GM23338 (cell line): ENCODE data around the gene RPS6KA3. TPM values are rescaled to one million over a fixed set of nuclear protein-coding genes. Genes with fewer than 3 reads are reported as not detected.

Source experiments
- ATAC-seq: fragments of 200-7000 bp; cut with Tn5 transposase; 3 replicates; pipeline ENCODE4 v1.9.1; 2020
- DNase-seq: peaks from one replicate; pipeline ENCODE4 v3.0.0-alpha.2; 2015; ENCODE audit warnings: low spot score
- H2AFZ ChIP-seq: fragments of 200-600 bp; sonication (generic); 2 replicates; pipeline ENCODE4 v1.8.0; 2016; ENCODE audit warnings: antibody characterized with exemption, mild to moderate bottlenecking, moderate library complexity
- H3F3A ChIP-seq: fragments of 200-600 bp; sonication (generic); replicated peaks from 2 replicates; pipeline ENCODE4 v1.8.0; 2017; ENCODE audit warnings: antibody characterized with exemption, mixed run types, low read depth
- H3K27ac ChIP-seq: fragments of 200-600 bp; sonication (generic); 2 replicates; pipeline ENCODE4 v1.6.1; 2016; ENCODE audit warnings: low read depth
- H3K27me3 ChIP-seq: fragments of 200-600 bp; sonication (generic); 2 replicates; pipeline ENCODE4 v1.8.0; 2016; ENCODE audit warnings: mild to moderate bottlenecking, mixed run types, moderate library complexity; ENCODE audit not compliant: insufficient read depth
- H3K36me3 ChIP-seq: fragments of 200-600 bp; sonication (generic); 2 replicates; pipeline ENCODE4 v1.8.0; 2016; ENCODE audit warnings: mild to moderate bottlenecking; ENCODE audit not compliant: insufficient read depth
- H3K4me1 ChIP-seq: fragments of 200-600 bp; sonication (generic); 2 replicates; pipeline ENCODE4 v1.8.0; 2016; ENCODE audit warnings: mild to moderate bottlenecking, moderate library complexity; ENCODE audit not compliant: insufficient read depth
- H3K4me2 ChIP-seq: fragments of 200-600 bp; sonication (generic); 2 replicates; pipeline ENCODE4 v1.7.1; 2017; ENCODE audit warnings: mixed run types
- H3K4me3 ChIP-seq: fragments of 200-600 bp; sonication (generic); 2 replicates; pipeline ENCODE4 v1.6.1; 2016; ENCODE audit warnings: mixed run types
- H3K79me2 ChIP-seq: fragments of 200-600 bp; sonication (generic); replicated peaks from 2 replicates; pipeline ENCODE4 v1.8.0; 2017; ENCODE audit warnings: mild to moderate bottlenecking; ENCODE audit not compliant: insufficient read depth
- H3K9me2 ChIP-seq: fragments of 200-600 bp; sonication (generic); 2 replicates; pipeline ENCODE4 v1.8.0; 2017; ENCODE audit not compliant: insufficient read depth
- H4K20me1 ChIP-seq: fragments of 200-600 bp; sonication (generic); replicated peaks from 2 replicates; pipeline ENCODE4 v1.8.0; 2017; ENCODE audit warnings: mild to moderate bottlenecking; ENCODE audit not compliant: insufficient read depth
- H3K27ac Mint-ChIP-seq: 2 replicates; pipeline ENCODE4 v1.8.0; 2020; ENCODE audit warnings: inconsistent platforms, mild to moderate bottlenecking, moderate library complexity, mixed read lengths
- H3K27me3 Mint-ChIP-seq: 3 replicates; pipeline ENCODE4 v1.8.0; 2022; ENCODE audit warnings: low read depth, mild to moderate bottlenecking, moderate library complexity, mixed read lengths, inconsistent platforms; ENCODE audit not compliant: insufficient read depth, poor library complexity
- H3K36me3 Mint-ChIP-seq: 3 replicates; pipeline ENCODE4 v1.8.0; 2021; ENCODE audit warnings: low read depth, mild to moderate bottlenecking, inconsistent platforms, moderate library complexity, mixed read lengths
- H3K4me1 Mint-ChIP-seq: 3 replicates; pipeline ENCODE4 v1.8.0; 2020; ENCODE audit warnings: mild to moderate bottlenecking, inconsistent platforms, mixed read lengths
- H3K4me3 Mint-ChIP-seq: 3 replicates; pipeline ENCODE4 v1.8.0; 2021; ENCODE audit warnings: moderate library complexity, mild to moderate bottlenecking, inconsistent platforms, mixed read lengths
- H3K9me3 Mint-ChIP-seq: 3 replicates; pipeline ENCODE4 v1.8.0; 2020; ENCODE audit warnings: moderate library complexity, mild to moderate bottlenecking, inconsistent platforms, mixed read lengths
- JUNB ChIP-seq: IDR thresholded peaks from one replicate; pipeline ENCODE4 v1.6.1; 2016; ENCODE audit warnings: antibody characterized with exemption; ENCODE audit not compliant: unreplicated experiment
- NANOG ChIP-seq: IDR thresholded peaks from 2 replicates; pipeline ENCODE4 v1.6.1; 2016; ENCODE audit warnings: antibody characterized with exemption, borderline replicate concordance
- POLR2AphosphoS5 ChIP-seq: IDR thresholded peaks from 2 replicates; pipeline ENCODE4 v1.6.1; 2016; ENCODE audit warnings: antibody characterized with exemption, low read depth
- ZNF331 ChIP-seq: fragments of 250-450 bp; sonication (Bioruptor Pico); IDR thresholded peaks from 2 replicates; pipeline ENCODE4 v1.5.0; 2020; ENCODE audit warnings: low read depth, mild to moderate bottlenecking, moderate library complexity
- ZNF462 ChIP-seq: fragments of 250-450 bp; sonication (Bioruptor Pico); IDR thresholded peaks from 2 replicates; pipeline ENCODE4 v1.5.0; 2020; ENCODE audit warnings: mild to moderate bottlenecking, moderate library complexity
- polyA plus RNA-seq: library from polyadenylated mRNA; unstranded; fragments of >200 nt; fragmentation: Nextera tagmentation; extraction: Ambion mirVana; gene quantifications from 2 replicates; pipeline ENCODE4 v1.2.1, GENCODE V29; 2016
- total RNA-seq: library from RNA; depleted of rRNA; stranded (reverse); fragments of >200 nt; shearing (Covaris generic); gene quantifications from 2 replicates; pipeline ENCODE4 v1.2.3, GENCODE V29; 2014

RPS6KA3 gene
- total and polyA plus RNA-seq, 2 experiments from 2014 or later: 3.2 to 12.2 TPM

- no peaks in the 10 kb centered on the region; the same call in 1 of the 2 replicates for H4K20me1 ChIP-seq
- no peak for TF ChIP-seq ZNF462 (CRISPR knock-in tag)
- no peak for TF ChIP-seq NANOG
- no peaks in the 10 kb centered on the region for H3K9me2 ChIP-seq
- Mint-ChIP-seq H3K9me3 (no peaks in the 10 kb centered on the region), H3K27ac (no peak overlapping the region), H3K27me3 (no peaks in the 10 kb centered on the region), H3K4me3 (no peak overlapping the region), H3K4me1 (no peaks in the 10 kb centered on the region), H3K36me3 (peaks cover 11% of the 10 kb centered on the region; the same call in 2 of the 3 replicates)
- ATAC-seq (no peak; the same call in 1 of the 3 replicates), DNase-seq (no peak)
- no peaks in the 10 kb centered on the region for H3K79me2 ChIP-seq
- no peaks in the 10 kb centered on the region for H3K36me3 ChIP-seq
- H3K27me3 ChIP-seq: no peaks in the 10 kb centered on the region
- no peak overlapping the region for H3K27ac ChIP-seq
- no peaks in the 10 kb centered on the region for H3K4me1 ChIP-seq
- H2AFZ ChIP-seq: no peak overlapping the region
- no peak overlapping the region for H3K4me2 ChIP-seq
- H3F3A ChIP-seq: no peaks in the 10 kb centered on the region
- H3K4me3 ChIP-seq: no peak overlapping the region
These were observed 141.7 kb downstream of the RPS6KA3 start for GRCh38 chrX:20124964-20125363.

GRCh38 chrX:20118065-20118824, 148.5 kb downstream of the RPS6KA3 start:
- Histone ChIP-seq H3K4me1 (no peaks in the 10 kb centered on the region), H3K27ac (no peak overlapping the region), H4K20me1 (no peaks in the 10 kb centered on the region), H3K27me3 (peaks cover 34% of the 10 kb centered on the region), H3F3A (no peaks in the 10 kb centered on the region), H2AFZ (no peak overlapping the region), H3K36me3 (no peaks in the 10 kb centered on the region), H3K79me2 (no peaks in the 10 kb centered on the region), H3K9me2 (no peaks in the 10 kb centered on the region), H3K4me3 (no peak overlapping the region), H3K4me2 (no peak overlapping the region)
- DNase-seq (no peak), ATAC-seq (no peak)
- Mint-ChIP-seq H3K36me3 (no peaks in the 10 kb centered on the region), H3K4me3 (no peak overlapping the region), H3K27me3 (peaks cover 22% of the 10 kb centered on the region), H3K27ac (no peak overlapping the region), H3K4me1 (peaks cover 9% of the 10 kb centered on the region; the same call in 2 of the 3 replicates), H3K9me3 (no peaks in the 10 kb centered on the region)
- no peak for TF ChIP-seq ZNF462 (CRISPR knock-in tag)
- no peak for TF ChIP-seq POLR2AphosphoS5
- TF ChIP-seq ZNF331 (CRISPR knock-in tag): no peak
- TF ChIP-seq JUNB: no peak
